ENCODE measurements around the gene HAND1.

HAND1 gene

DNA sequence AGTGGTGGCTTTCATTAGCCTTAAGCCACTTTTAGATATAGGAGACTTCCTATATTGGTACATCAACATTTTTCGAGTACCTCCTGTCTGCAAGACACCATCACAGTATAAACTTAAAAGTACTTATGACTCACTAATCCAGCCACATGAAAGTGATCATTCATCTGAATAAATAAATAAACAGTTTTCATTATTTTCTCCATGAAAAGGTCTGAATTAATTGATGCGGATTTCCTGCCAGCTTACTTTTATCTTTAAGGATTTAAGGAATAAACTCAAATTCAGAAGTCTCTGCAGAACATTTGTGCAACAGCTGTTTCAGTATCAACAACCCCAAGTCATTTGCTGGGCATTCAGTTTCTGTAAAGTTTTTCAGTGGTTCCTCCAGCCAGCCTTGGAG is 28.2 kb downstream of the HAND1 start:
- DNase-seq: no peak

DNA sequence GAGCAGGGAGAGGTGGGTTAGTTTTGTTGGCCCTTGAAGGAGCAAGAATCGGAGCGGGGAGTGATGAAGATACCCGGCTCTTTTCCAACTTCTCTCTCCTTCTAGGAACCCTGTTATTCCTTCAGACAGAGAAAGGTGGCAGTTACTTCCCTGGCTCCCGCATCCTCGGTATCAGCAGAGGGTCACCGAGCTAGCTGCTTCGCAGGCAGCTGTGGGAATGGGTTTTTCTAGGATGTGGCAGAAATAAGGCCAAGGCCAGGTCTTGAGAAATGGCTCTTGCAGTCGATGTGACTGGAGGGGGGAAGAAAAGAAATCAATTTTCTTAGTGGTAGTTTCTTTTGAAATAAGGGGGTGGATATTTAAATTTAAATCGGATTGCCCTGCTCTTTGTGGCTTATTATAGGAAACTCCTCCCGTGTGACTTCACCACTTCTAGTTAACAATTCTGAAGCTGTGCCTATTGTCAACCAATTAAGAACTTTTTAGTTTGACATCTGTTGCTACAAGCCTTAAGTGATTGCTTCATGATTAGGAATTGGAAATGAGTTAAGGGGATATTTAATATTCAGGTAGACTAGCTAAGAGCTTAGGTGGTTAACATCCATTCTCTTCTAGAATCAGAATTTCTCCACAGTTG is 30.8 kb downstream of the HAND1 start:
- no peak for DNase-seq

DNA sequence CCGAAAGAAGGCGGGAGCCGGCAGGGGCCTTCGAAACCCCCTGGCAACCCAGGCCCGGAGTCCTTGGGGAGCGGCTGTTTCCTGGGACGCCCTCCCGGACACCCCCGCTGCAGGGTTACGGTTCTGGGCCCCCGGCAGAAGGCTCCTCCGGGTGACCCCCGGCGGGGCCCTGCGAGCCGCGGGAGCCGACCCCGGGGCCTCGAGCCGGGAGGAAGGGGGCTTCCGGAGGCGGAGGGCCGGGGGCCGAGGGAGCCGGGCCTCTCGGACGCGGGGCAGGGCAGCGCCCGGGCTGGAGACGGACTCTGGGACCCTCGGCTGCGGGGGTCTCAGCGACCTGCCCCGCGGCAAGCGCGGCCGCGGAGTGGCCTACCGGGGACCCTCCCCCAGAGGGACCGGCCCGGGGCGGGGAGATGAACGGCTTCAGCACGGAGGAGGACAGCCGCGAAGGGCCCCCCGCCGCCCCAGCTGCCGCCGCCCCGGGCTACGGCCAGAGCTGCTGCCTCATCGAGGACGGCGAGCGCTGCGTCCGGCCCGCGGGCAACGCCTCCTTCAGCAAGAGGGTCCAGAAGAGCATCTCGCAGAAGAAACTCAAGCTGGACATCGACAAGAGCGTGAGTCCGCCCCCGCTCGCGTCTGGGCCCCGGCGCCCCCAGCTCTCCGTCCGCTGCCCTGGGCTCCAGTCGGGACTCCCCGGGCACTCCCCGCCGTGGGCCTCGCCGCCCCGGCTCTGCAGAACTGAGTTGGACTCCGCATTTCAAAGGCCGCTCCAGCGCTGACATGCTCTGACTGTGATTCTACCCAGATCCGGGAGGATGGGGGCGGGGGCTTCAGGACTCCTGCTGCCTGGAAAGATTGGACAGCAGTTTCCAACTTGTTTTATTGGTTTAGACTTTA is 31.6 kb downstream of the HAND1 start:
- DNase-seq: no peak

DNA sequence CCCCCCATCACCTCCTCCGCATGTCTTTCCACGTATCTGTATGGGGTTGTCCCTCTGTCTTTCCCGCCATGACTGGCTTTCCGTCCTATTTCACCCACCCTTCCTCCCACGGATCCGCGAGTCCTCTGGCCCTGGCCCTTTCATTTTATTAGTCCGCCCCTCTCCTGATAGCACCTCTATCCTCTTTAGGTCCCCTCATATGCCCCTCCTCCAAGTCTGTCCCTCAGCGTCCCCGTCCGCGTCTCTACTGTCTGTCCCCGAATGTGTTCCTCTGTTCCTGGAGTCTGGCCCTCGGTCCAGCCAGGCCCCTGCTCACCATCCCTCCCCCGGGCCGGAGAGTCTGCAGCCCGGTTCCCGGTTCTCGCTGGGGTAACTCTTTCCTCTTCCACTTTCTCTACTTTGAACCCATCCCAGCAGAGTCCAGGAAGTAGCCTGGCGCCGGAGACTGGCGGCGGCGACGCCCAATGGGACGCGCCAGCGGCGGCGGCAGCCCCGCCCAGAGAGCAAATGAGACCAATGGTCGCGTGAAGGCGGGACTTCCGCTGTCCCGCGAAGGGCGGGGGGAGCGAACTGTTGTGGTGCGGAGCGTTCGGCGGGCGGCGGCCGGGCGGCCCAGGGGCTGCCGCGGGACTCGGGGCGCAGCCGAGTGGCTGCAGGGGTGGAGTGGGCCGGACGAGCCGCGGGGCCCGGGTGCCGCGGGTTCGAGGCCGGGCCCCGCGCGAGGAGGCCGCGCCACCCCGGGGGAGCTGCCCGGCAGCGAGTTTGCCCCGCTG is 32.4 kb downstream of the HAND1 start, which contains the start of gene SAP30L:
TSS of gene SAP30L (plus strand) at position 576 of the 773 bp plus-strand sequence. CDS start 608 bp downstream, outside the sequence.
- DNase-seq: peak; percentile 23

DNA sequence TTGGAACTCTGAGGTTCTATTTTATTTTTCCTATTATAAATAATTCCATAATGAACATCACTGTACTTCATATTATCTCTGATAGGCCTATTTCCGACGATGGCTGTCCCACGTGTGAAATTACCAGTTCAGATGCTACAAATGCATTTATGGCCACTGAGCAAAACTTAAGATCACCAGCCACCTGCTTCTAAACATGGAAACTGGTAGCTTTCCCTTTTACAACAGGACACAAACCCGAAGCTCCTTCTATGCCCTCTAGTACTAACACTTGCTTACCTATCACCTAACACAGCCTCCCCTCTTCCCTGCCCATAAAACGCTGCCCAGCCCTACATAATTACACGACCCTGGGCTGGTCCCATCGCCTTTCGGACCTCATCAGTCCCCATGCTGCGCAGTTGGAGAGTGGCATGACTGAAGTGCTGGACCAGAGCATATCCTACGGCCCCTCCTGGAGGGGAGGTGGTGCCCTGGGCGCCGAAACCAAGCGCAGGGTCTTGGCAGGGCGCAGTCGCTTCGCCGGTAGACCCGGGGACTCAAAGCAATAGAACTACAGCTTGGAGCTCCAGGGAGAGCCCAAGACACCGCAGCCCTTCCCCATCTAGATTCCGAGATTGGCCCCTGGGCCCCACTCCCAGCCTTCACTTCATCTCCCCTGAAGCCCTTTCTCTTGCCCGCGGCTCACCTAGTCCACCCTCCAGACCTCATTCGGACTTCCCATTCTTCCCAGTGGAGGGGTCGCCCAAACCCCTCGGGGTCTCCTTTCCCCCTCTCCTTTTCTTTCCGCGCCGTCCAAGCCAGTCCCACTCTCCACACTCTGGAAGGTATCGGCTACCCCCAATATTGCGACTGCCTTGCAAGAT is 33.2 kb downstream of the HAND1 start:
- no peak for DNase-seq

DNA sequence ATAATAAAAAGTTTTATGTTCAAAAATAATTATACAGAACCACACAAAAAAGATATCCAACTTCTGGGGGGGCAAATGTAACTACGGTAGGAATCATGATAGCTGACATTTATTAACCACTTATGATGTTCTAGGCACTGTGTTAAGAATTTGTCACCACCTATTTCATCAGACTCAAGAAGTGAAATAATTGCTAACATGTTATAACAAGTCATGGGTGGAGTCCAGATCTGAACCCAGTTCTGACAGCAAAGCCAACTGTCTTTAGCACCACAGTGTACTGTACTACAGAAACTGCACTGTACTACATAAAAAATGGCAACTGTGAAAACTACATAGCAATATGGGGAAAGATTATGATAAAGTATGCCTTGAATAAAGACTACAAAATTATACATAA is 35.2 kb downstream of the HAND1 start:
- DNase-seq: no peak

DNA sequence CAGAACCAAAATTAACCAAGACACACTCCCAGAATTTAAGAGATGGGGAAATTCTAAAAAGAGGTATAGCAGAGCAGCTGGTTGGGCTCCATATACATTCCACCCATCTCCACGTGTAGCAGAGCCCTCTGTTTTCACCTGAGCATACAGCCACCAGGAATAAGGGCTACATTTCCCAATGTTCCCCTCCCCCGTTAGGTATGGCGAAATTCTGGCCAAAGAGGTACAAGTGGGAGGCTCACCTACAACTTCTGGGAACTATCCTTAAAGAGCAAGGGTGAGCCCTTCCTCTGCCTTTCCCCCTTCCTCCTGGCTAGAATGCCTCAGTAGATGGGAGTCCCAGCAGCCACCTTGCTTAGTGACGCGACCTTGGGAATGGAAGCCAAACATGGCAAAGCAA is 37.5 kb downstream of the HAND1 start:
- no peak for DNase-seq

DNA sequence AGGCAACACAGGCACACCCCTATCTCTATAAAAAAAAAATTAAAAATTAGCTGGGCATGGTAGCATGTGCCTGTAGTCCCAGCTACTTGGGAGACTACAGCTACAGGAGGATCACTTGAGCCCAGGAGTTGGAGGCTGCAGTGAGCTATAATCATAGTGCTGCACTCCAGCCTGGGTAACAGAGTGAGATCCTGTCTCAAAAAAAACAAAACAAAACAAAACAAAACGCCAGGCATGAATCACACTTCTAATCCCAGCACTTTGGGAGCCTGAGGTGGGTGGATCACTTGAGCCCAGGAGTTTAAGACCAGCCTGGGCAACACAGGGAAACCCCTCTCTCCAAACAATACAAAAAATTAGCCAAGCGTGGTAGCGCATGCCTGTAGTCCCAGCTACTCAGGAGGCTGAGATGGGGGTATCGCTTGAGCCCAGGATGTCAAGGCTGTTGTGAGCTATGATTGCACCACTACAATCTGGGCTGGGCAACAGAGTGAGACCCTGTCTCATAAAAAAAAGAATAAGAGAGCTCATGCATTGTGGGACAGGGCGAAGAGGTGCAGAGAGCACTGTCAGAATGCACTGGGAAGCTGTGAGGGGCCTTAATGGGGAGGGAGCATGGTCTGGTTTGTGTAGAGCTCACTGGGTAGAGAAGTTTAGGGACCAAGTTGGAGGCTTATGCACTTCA is 40.6 kb downstream of the HAND1 start:
- DNase-seq: no peak

DNA sequence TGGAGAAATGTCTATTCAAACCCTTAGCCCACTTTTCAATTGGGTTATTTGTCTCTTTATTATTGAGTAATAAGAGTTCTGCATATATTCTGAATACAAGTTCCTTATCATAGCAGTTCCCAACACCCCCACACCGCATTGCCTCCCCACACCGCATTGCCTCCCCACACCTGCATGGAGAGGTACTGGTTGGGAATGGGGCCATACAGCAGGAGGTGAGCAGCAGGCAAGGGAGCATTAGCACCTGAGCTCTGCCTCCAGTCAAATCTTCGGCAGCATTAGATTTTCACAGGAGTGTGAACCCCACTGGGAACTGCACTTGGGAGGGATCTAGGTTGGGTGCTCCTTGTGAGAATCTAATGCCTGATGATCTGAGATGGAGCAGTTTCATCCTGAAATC is 42.8 kb downstream of the HAND1 start:
- no peak for DNase-seq

DNA sequence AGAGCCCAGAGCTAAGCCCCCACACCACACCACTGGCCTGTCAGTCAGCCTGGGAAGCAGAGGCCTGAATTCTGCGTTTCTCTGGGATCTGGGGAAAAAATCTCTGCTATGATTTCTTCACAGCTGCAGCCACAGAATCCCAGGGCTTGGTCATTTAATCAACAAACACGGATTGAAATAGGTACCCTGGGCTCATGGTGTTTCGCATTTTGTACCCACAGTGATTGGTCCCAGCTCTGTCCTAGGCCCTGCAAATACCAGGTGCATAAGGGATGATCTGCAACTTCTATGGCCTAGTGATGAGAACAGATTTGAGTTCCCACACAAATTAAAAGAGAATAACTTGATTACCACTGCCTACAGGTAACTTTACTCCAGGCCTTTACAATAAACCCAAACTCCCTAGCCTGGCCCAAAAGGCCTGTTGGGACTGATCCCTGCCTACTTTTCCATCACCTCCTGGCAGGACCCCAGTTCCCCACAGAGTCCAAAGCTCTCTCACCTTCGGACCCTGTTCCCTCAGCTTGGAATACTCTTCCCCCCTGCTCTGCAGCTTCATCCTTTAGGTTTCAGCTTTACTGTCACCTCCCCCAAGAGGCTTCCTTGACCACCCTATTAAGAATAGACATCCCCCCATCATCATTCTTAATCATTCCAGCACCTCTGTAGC is 46.9 kb downstream of the HAND1 start:
- no peak for DNase-seq

DNA sequence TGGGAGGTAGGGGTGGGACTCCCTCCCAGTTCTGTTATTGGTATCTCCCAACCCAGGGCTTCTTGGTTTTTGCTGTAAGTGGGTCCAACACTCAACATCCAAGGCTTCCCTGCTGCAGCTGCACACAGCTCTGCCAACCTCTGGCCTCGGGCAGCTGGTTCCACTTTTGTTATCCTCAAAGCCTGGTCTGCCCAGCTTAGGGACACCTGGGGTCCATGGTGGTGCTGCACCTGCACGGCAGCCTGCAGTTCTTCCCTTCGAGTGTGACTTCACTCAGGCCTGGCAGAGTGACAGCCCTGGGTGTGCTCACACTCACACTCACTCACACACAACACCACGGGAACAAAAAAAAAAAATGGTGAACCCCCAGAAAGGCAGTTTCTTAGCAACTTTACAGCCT is 47.6 kb downstream of the HAND1 start:
- DNase-seq: no peak

DNA sequence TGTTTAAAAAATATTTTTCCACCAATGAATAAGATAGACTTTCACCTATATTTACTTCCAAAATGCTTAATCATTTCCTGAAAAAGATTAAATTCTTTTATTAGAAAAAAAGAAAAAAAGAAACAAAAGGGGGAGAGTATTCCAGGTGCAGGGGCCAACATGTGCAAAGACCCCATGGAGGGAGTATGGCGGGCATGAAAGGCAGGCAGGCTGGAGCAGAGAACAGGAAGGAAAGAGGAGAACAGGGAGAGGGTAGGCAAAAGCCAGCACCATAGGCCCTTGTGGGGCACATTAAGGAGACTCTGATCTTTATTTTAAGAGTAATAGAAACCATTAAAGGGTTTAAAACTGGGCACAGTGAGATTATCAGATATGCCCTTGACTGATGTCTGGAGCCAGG is 48.7 kb downstream of the HAND1 start:
- DNase-seq: no peak

DNA sequence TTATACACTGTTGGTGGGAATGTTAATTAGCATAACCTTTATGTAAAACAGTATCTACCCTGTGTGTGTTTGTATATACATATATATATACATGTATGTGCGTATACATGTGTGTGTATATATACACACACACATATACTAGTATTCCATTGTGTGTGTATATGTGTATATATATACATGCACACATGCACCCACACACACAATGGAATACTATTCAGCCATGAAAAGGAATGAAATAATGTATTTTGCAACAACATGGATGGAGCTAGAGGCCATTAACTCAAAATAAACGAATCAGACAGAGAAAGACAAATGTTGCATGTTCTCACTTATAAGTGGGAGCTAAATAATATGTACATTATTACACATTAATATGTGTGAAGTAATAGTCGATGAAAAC is 49.8 kb downstream of the HAND1 start:
- no peak for DNase-seq
